ENCODE data around the gene IPO9. TPM values are rescaled to one million over a fixed set of nuclear protein-coding genes. Genes with fewer than 3 reads are reported as not detected.

Gene IPO9
- total RNA-seq (56.9 and 57.0 TPM in 2 replicates), polyA plus RNA-seq (13.3 and 13.6 TPM in 2 replicates), polyA minus RNA-seq (12.7 and 19.5 TPM in 2 replicates)
- total RNA-seq (2013): 19.7 TPM

DNA sequence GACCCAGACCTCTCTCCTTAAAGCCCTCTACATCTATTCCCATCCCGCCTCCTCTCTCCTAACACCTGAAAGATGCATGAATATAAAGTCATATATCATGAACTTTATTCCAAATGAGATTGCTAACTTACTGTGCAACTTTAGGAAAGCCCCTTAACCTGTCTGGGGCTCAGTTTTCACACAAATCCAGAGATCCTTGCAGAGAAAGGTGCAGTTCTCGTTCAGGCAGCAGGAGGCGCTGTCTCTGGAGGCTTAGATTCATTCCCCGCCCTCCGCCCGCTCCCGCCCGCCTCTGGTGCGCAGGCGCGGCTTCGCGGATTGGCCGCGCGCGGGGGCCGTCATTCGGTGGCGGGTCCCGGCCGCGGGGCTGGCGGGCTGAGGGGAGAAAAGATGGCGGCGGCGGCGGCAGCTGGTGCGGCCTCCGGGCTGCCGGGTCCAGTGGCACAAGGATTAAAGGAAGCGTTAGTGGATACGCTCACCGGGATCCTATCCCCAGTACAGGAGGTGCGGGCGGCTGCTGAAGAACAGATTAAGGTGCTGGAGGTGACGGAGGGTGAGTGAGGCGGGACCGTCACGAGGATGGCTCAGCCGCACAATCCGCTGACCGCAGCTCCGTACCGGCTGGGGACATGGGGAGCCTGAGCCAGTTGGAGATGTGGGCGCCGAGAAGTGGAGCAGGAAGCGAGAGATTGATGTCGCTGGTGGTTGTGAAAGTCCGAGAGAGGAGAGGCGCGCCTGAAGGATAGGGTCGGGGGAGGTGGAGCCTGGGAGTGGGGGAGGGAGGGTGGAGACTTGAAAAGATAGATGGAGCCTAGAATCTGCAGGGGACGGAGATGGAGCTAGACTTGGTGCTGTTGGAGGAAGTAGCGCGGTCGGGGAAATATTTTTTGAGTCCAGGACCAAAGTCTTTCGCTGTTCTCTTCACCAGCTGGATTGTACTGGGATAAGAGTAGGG, at the start of gene IPO9:
TSS of gene IPO9 (plus strand) at position 338 of the 955 bp plus-strand sequence. CDS start at position 391, 53 bp downstream.
- peak; percentile 95 for ATAC-seq (ENCODE audit: low read depth)
- Histone ChIP-seq H3K4me3 (ENCODE audit: control extremely low read depth in 1 of 5, extremely low read depth in 1 of 5, insufficient read depth in 1 of 5, low read depth in 2 of 5, low read length in 4 of 5) (peak within 1 kb of the TSS; percentile 72 to 100 (median 96)), H3K36me3 (replicated peaks in 1 of 2; ENCODE audit: control extremely low read depth in 1 of 2, control insufficient read depth in 1 of 2, extremely low read depth in 1 of 2, insufficient read depth in 2 of 2, low read length in 1 of 2) (no peaks in the 10 kb centered on the region), H2AFZ (ENCODE audit: insufficient read depth, low read depth, low read length, poor library complexity, severe bottlenecking) (peak within 1 kb of the TSS; percentile 98), H3K27me3 (replicated peaks in 1 of 4; ENCODE audit: control extremely low read depth in 1 of 4, control insufficient read depth in 3 of 4, insufficient read depth in 4 of 4, low read length in 3 of 4) (no peaks in the 10 kb centered on the region), H3K27ac (ENCODE audit: low read length in 2 of 2) (peak within 1 kb of the TSS; percentile 84 to 95), H3K4me1 (ENCODE audit: control insufficient read depth in 2 of 2, insufficient read depth in 2 of 2, low read length in 2 of 2) (peaks cover 12 to 19% of the 10 kb centered on the region in 2 donors), H3K9ac (ENCODE audit: low read length) (peak within 1 kb of the TSS; percentile 93), H3K79me2 (ENCODE audit: control insufficient read depth, insufficient read depth, low read length) (peaks cover 52% of the 10 kb centered on the region), H3K4me2 (replicated peaks; ENCODE audit: low read depth, low read length, poor library complexity, severe bottlenecking) (peak within 1 kb of the TSS; percentile 74), H4K20me1 (ENCODE audit: control insufficient read depth, insufficient read depth, low read length, poor library complexity, severe bottlenecking) (peaks cover 16% of the 10 kb centered on the region), H3K9me3 (ENCODE audit: control extremely low read depth in 1 of 3, control insufficient read depth in 2 of 3, insufficient read depth in 1 of 3, low read length in 2 of 3) (no peaks in the 10 kb centered on the region)
- peaks cover 43% of the 10 kb centered on the region for H3K4me1 Mint-ChIP-seq
- TF ChIP-seq EZH2 (IDR thresholded peaks at IDR 0.05; ENCODE audit: borderline replicate concordance, insufficient read depth, low read depth, low read length, poor library complexity, severe bottlenecking): no peak
- TF ChIP-seq, protein P1, sequence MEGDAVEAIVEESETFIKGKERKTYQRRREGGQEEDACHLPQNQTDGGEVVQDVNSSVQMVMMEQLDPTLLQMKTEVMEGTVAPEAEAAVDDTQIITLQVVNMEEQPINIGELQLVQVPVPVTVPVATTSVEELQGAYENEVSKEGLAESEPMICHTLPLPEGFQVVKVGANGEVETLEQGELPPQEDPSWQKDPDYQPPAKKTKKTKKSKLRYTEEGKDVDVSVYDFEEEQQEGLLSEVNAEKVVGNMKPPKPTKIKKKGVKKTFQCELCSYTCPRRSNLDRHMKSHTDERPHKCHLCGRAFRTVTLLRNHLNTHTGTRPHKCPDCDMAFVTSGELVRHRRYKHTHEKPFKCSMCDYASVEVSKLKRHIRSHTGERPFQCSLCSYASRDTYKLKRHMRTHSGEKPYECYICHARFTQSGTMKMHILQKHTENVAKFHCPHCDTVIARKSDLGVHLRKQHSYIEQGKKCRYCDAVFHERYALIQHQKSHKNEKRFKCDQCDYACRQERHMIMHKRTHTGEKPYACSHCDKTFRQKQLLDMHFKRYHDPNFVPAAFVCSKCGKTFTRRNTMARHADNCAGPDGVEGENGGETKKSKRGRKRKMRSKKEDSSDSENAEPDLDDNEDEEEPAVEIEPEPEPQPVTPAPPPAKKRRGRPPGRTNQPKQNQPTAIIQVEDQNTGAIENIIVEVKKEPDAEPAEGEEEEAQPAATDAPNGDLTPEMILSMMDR (IDR thresholded peaks at IDR 0.05): peak; percentile 99
- H3K9me3 Mint-ChIP-seq (ENCODE audit: insufficient read depth): no peaks in the 10 kb centered on the region
- no peaks in the 10 kb centered on the region for H3K27me3 Mint-ChIP-seq
- POLR2A ChIA-PET: interaction anchor here (1.1 kb wide), 1 partner anchor 317 kb away, joined by 8 read pairs; no protein-coding TSS in a partner anchor
- peak; percentile 96 for DNase-seq
- peak within 1 kb of the TSS; percentile 93 for H3K27ac Mint-ChIP-seq
- H3K4me3 Mint-ChIP-seq: peak within 1 kb of the TSS; percentile 95
- intact Hi-C loops (cut with micrococcal nuclease): loop anchor here (1.0 to 5.0 kb wide), 2 partner anchors 153 to 333 kb away; partner anchors contain the start of genes PTPN7 and RNPEP
- WGBS (ENCODE audit: insufficient coverage): under 1% methylated on average over 57 of the region's 58 CpGs
- CTCF ChIA-PET: interaction anchor here (0.6 to 1.5 kb wide), 4 partner anchors 66 to 347 kb away, joined by 3 to 5 read pairs (median 3); no protein-coding TSS in a partner anchor
